GM12878 (cell line): ENCODE data around the gene ZNF527. TPM values are rescaled to one million over a fixed set of nuclear protein-coding genes. Genes with fewer than 3 reads are reported as not detected.

Source experiments
- BCL11A ChIP-seq: IDR thresholded peaks from 2 replicates; pipeline ENCODE4 v1.6.1; 2011; ENCODE audit warnings: low read depth, low read length
- BHLHE40 ChIP-seq, 2 experiments: fragments of 450-650 bp in 1 of 2; IDR thresholded peaks; 2 replicates each; pipeline ENCODE4 v1.6.1; 2011 to 2017; ENCODE audit warnings: low read depth in 2 of 2, borderline replicate concordance in 1 of 2, improper control_type of control experiment in 1 of 2, low read length in 1 of 2, mild to moderate bottlenecking in 1 of 2
- CHD1 ChIP-seq: IDR thresholded peaks from 2 replicates; pipeline ENCODE4 v1.6.1; 2012; ENCODE audit warnings: low read depth, low read length, improper control_type of control experiment
- DPF2 ChIP-seq: fragments of 450-650 bp; IDR thresholded peaks from 2 replicates; pipeline ENCODE4 v1.6.1; 2017; ENCODE audit warnings: mild to moderate bottlenecking
- E2F4 ChIP-seq: IDR thresholded peaks from 2 replicates; pipeline ENCODE4 v1.6.1; 2012; ENCODE audit warnings: low read depth, low read length, improper control_type of control experiment
- E2F8 ChIP-seq: fragments of 450-650 bp; IDR thresholded peaks from 2 replicates; pipeline ENCODE4 v1.6.1; 2018; ENCODE audit warnings: mild to moderate bottlenecking, low read depth, moderate library complexity; ENCODE audit not compliant: partially characterized antibody
- FOXK2 ChIP-seq: fragments of 450-650 bp; IDR thresholded peaks from 2 replicates; pipeline ENCODE4 v1.6.1; 2017; ENCODE audit warnings: mild to moderate bottlenecking, moderate library complexity
- IRF5 ChIP-seq: fragments of 450-650 bp; IDR thresholded peaks from 2 replicates; pipeline ENCODE4 v1.6.1; 2017; ENCODE audit warnings: borderline replicate concordance
- RELA ChIP-seq: fragments of 450-650 bp; IDR thresholded peaks from 2 replicates; pipeline ENCODE4 v1.8.0; 2014; ENCODE audit warnings: borderline replicate concordance; ENCODE audit not compliant: partially characterized antibody
- REST ChIP-seq: IDR thresholded peaks from 2 replicates; pipeline ENCODE4 v1.6.1; 2012; ENCODE audit warnings: mild to moderate bottlenecking, low read depth, low read length
- SREBF1 ChIP-seq: IDR thresholded peaks from 2 replicates; pipeline ENCODE4 v1.6.1; 2012; ENCODE audit warnings: mild to moderate bottlenecking, low read length
- TCF12 ChIP-seq: IDR thresholded peaks from 2 replicates; pipeline ENCODE4 v1.6.1; 2011; ENCODE audit warnings: low read depth, mild to moderate bottlenecking, low read length
- TCF7 ChIP-seq: IDR thresholded peaks from 2 replicates; pipeline ENCODE4 v1.6.1; 2014; ENCODE audit warnings: antibody characterized with exemption, borderline replicate concordance
- USF2 ChIP-seq: IDR thresholded peaks from 2 replicates; pipeline ENCODE4 v1.6.1; 2011; ENCODE audit warnings: low read depth, low read length, improper control_type of control experiment, borderline replicate concordance
- ZNF384 ChIP-seq: IDR thresholded peaks from 2 replicates; pipeline ENCODE4 v1.6.1; 2012; ENCODE audit warnings: low read depth, mild to moderate bottlenecking, low read length, improper control_type of control experiment, borderline replicate concordance
- ZNF622 ChIP-seq: fragments of 450-650 bp; IDR thresholded peaks from 2 replicates; pipeline ENCODE4 v1.6.1; 2017; ENCODE audit warnings: mild to moderate bottlenecking, inconsistent platforms
- polyA plus RNA-seq, 11 experiments: library from polyadenylated mRNA; depleted of rRNA in 4 of 11; unstranded in 6 of 11; stranded (reverse) in 5 of 11; fragments of >200 nt; fragmentation: Nextera tagmentation in 4 of 11; fragmentation: Illumina TruSeq in 1 of 11; extraction: Ambion mirVana in 4 of 11; extraction: Trizol in 1 of 11; gene quantifications; 1 replicate in 1 of 11; 2 replicates in 10 of 11; pipeline versions ENCODE4 v1.2.1 to v1.2.3, GENCODE V29; 2011 to 2016; ENCODE audit warnings: inconsistent platforms in 2 of 11, missing spikeins in 2 of 11, low read depth in 1 of 11
- total RNA-seq, 4 experiments: library from RNA; depleted of rRNA in 3 of 4; stranded (reverse); fragments of >200 nt in 3 of 4; fragmentation: Illumina TruSeq in 1 of 4; extraction: Trizol in 1 of 4; gene quantifications; 2 replicates each; pipeline versions ENCODE4 v1.2.1 to v1.2.3, GENCODE V29; 2013 to 2021

ZNF527 gene
- total and polyA plus RNA-seq, 10 of the 15 experiments (the other 5 are each of a cell fraction or from before 2014, with no cell fraction given) = 2.0 to 5.6 (median 3.6) TPM

GRCh38 chr19:37334179-37335071, 36.5 kb upstream of the ZNF527 start (continued):
- TF ChIP-seq E2F8 = no peak
- TF ChIP-seq E2F4 = no peak
- TF ChIP-seq REST = no peak
- TF ChIP-seq RELA = no peak
- no peak for TF ChIP-seq TCF7
- 0 out of 2 replicates have a peak, but pooled peaks have one; percentile 29 for TF ChIP-seq SREBF1
- no peak for TF ChIP-seq USF2
- TF ChIP-seq ZNF622 = no peak
- TF ChIP-seq DPF2 = peak; percentile 17; the same call in 1 of the 2 replicates
- no peak for TF ChIP-seq CHD1
- 0 out of 2 replicates have a peak, but pooled peaks have one; percentile 8 for TF ChIP-seq BCL11A
- no peak for TF ChIP-seq TCF12
- TF ChIP-seq FOXK2 = no peak
- no peak for TF ChIP-seq ZNF384
- TF ChIP-seq IRF5 = no peak
- peak in 1 of 2 experiments; percentile 23; a peak in 2 of 4 replicates for TF ChIP-seq BHLHE40 (IDR thresholded peaks at IDR 0.05; ENCODE audit: borderline replicate concordance in 1 of 2, low read depth in 2 of 2, low read length in 1 of 2)
